Medulla oblongata (tissue), 1 donor: Measurements from ENCODE around the gene CDH24.
A peak's percentile ranks its signal among the peaks of the same experiment; 100 is the strongest.

Source experiments
- DNase-seq: peaks from one replicate; pipeline ENCODE4 v3.0.0-alpha.2; 2015; ENCODE audit errors: extremely low spot score

Gene CDH24

GRCh38 chr14:23056956-23057756 lies at the start of gene CDH24:
Gene CDH24, minus strand, starts transcription at chr14:23057520. Its CDS starts 1,787 bp downstream, at chr14:23055733.
- peak; percentile 60 for DNase-seq

- DNase-seq, result no peak
These were observed 49.4 kb upstream of the CDH24 start for GRCh38 chr14:23106747-23107045.

GRCh38 chr14:23105348-23105824 lies 48.1 kb upstream of the CDH24 start:
- no peak for DNase-seq

- no peak for DNase-seq
These were observed 47.4 kb upstream of the CDH24 start, which contains the start of gene CIROP for GRCh38 chr14:23104591-23105347. Gene CIROP, minus strand, starts transcription at chr14:23104989. Its CDS starts 69 bp downstream, at chr14:23104920.

GRCh38 chr14:23104070-23104590 lies 46.8 kb upstream of the CDH24 start:
- DNase-seq, result no peak

GRCh38 chr14:23103581-23103980 lies 46.3 kb upstream of the CDH24 start:
- DNase-seq, result no peak

GRCh38 chr14:23102801-23103200 lies 45.5 kb upstream of the CDH24 start:
- peak; percentile 35 for DNase-seq

GRCh38 chr14:23101986-23102625 lies 44.8 kb upstream of the CDH24 start:
- no peak for DNase-seq

GRCh38 chr14:23101213-23101970 lies 44.1 kb upstream of the CDH24 start:
- DNase-seq, result no peak

GRCh38 chr14:23099212-23099861 lies 42.0 kb upstream of the CDH24 start:
- no peak for DNase-seq

GRCh38 chr14:23097786-23098185 lies 40.5 kb upstream of the CDH24 start:
- DNase-seq, result no peak

- DNase-seq, result peak; percentile 100
These were observed 38.1 kb upstream of the CDH24 start, which contains the start of gene C14orf119 for GRCh38 chr14:23095196-23096108. Gene C14orf119, plus strand, starts transcription at chr14:23095505. Its CDS starts 2,154 bp downstream, at chr14:23097659.

- peak; percentile 86 for DNase-seq
These were observed 37.4 kb upstream of the CDH24 start, which contains the start of gene ACIN1 for GRCh38 chr14:23094666-23095195. Gene ACIN1, minus strand, starts transcription at chr14:23095136. Its CDS starts 24 bp downstream, at chr14:23095112.

GRCh38 chr14:23093991-23094665 lies 36.8 kb upstream of the CDH24 start:
- no peak for DNase-seq

- DNase-seq, result no peak
These were observed 36.2 kb upstream of the CDH24 start for GRCh38 chr14:23093526-23093925.

- no peak for DNase-seq
These were observed 35.8 kb upstream of the CDH24 start for GRCh38 chr14:23093104-23093503.

- DNase-seq, result no peak
These were observed 34.2 kb upstream of the CDH24 start for GRCh38 chr14:23091294-23092225.

GRCh38 chr14:23090254-23090636 lies 32.9 kb upstream of the CDH24 start:
- no peak for DNase-seq
